SJCRH30 (cell line): ENCODE measurements around the gene CFAP61. TPM values are rescaled to one million over a fixed set of nuclear protein-coding genes. Genes with fewer than 3 reads are reported as not detected.
"Not testable (repeated sequence)": the region's sequence is repeated elsewhere in the genome, so short reads cannot be mapped to it uniquely, and the experiment has no call there.

Experiments
- DNase-seq, 2 experiments: peaks; one replicate each; pipeline ENCODE4 v3.0.0-alpha.2; 2015 to 2020
- H3K27ac ChIP-seq: fragments of 250-450 bp; sonication (Bioruptor Pico); 2 replicates; pipeline ENCODE4 v1.5.1; 2020; ENCODE audit warnings: mild to moderate bottlenecking, moderate library complexity
- H3K27me3 ChIP-seq: fragments of 250-450 bp; sonication (Bioruptor Pico); 2 replicates; pipeline ENCODE4 v1.5.1; 2020; ENCODE audit warnings: mild to moderate bottlenecking, moderate library complexity
- H3K36me3 ChIP-seq: fragments of 250-450 bp; sonication (Bioruptor Pico); 2 replicates; pipeline ENCODE4 v1.5.1; 2020; ENCODE audit warnings: mild to moderate bottlenecking, moderate library complexity
- H3K4me1 ChIP-seq: fragments of 250-450 bp; sonication (Bioruptor Pico); 2 replicates; pipeline ENCODE4 v1.5.1; 2020; ENCODE audit warnings: mild to moderate bottlenecking, moderate library complexity
- H3K4me3 ChIP-seq: fragments of 250-450 bp; sonication (Bioruptor Pico); 2 replicates; pipeline ENCODE4 v1.5.1; 2020; ENCODE audit warnings: mild to moderate bottlenecking, moderate library complexity
- H3K9me3 ChIP-seq: fragments of 250-450 bp; sonication (Bioruptor Pico); replicated peaks from 2 replicates; pipeline ENCODE4 v1.5.1; 2020; ENCODE audit warnings: mild to moderate bottlenecking, moderate library complexity
- total RNA-seq: library from RNA; depleted of rRNA; stranded (reverse); fragments of >200 nt; shearing (Covaris generic); gene quantifications from 2 replicates; pipeline ENCODE4 v1.2.3, GENCODE V29; 2014

CFAP61 gene
- total RNA-seq, 1 experiment from 2014 or later = 0.40 TPM

DNA sequence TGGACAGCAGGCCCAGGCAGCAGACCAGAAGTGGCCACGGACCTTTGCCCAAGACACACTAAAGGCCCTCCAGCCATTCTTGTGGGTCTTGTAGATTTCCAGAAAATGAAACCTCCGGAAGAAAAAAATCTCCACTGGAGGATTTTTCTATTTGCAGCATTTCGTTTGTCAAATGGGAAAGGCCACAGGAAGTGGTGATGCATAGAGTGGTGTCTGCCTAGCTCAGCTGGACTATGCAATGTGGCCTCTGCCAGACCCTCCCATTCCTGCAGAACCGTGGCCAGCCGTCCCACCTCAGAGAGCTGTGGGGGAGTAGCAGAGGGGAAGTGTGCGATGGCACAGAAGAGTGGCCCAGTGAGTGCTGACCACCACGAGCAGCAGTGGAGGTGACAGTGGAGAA is 291.6 kb downstream of the CFAP61 start:
- Histone ChIP-seq H3K4me3 (no peak overlapping the region), H3K36me3 (no peaks in the 10 kb centered on the region), H3K27ac (no peak overlapping the region), H3K27me3 (no peaks in the 10 kb centered on the region), H3K4me1 (no peaks in the 10 kb centered on the region), H3K9me3 (no peaks in the 10 kb centered on the region)
- DNase-seq = no peak

DNA sequence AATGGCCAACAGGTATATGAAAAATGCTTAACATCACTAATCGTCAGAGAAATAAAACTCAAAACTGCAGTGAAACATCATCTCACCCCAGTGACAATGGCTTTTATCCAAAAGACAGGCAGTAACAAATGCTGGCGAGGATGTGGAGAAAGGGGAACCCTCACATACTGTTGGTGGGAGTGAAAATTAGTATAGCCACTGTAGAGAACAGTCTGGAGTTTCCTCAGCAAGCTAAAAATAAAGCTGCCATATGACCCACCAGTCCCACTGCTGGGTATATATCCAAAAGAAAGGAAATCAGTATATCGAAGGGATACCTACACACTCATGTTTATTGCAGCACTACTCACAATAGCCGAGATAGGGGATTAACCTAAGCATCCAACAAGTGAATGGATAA is 292.1 kb downstream of the CFAP61 start:
- Histone ChIP-seq H3K9me3 (no peaks in the 10 kb centered on the region), H3K36me3 (no peaks in the 10 kb centered on the region), H3K27me3 (no peaks in the 10 kb centered on the region), H3K27ac (no peak overlapping the region), H3K4me3 (no peak overlapping the region), H3K4me1 (no peaks in the 10 kb centered on the region)
- DNase-seq = no peak

DNA sequence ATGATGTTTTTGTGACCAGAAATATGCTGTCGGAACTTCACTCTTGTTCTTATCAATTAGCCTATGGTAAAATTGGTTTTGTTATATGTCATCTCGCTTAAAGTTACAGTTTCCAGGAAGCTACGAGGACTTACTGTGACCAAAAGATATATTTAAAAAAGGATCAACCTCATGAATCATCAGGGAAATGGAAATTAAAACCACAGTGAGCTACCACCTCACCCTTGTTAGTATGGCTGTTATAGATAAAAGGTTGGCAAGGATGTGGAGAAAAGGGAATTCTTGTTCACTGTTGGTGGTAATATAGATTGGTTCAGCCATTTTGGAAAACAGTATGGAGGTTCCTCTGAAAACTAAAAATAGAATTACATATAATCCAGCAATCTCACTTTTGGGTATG is 301.2 kb downstream of the CFAP61 start:
- H3K36me3 ChIP-seq = no peaks in the 10 kb centered on the region
- no peak for DNase-seq
- no peaks in the 10 kb centered on the region for H3K27me3 ChIP-seq
- no peak overlapping the region for H3K4me3 ChIP-seq
- no peaks in the 10 kb centered on the region for H3K4me1 ChIP-seq
- no peaks in the 10 kb centered on the region for H3K9me3 ChIP-seq
- no peak overlapping the region for H3K27ac ChIP-seq

DNA sequence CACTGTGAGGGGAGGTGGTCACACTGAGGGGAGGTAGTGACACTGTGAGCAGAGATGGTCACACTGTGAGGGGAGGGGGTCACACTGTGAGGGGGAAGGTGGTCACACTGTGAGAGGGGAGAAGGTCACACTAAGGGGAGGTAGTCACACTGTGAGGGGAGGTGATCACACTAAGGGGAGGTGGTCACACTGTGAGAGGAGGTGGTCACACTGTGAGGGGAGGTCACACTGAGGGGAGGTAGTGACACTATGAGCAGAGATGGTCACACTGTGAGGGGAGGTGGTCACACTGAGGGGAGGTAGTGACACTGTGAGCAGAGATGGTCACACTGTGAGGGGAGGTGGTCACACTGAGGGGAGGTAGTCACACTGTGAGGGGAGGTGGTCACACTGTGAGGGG is 303.2 kb downstream of the CFAP61 start:
- not testable (repeated sequence) for H3K9me3 ChIP-seq, H3K4me1 ChIP-seq, H3K4me3 ChIP-seq, H3K27ac ChIP-seq, H3K36me3 ChIP-seq, DNase-seq, H3K27me3 ChIP-seq

DNA sequence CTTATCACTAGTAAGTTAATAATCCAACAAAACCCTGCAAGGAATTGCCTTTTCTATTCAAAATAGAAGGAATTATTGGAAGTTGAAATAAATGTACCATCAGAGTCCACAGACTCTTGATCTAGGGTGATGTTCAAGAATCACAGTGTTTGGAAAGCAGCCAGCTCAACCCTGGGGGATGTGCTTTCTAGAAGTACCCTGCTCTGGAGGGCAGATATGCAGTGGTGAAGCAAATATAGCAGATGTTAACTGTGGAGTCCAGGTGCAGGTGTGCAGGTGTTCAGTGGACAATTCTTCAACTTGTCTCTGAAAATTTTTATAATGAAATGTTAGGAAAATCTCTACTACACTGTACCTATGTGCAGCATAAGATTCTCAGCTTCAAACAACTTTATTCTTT is 306.5 kb downstream of the CFAP61 start:
- Histone ChIP-seq H3K27me3 (no peaks in the 10 kb centered on the region), H3K4me1 (no peaks in the 10 kb centered on the region), H3K9me3 (no peaks in the 10 kb centered on the region), H3K36me3 (no peaks in the 10 kb centered on the region), H3K4me3 (no peak overlapping the region), H3K27ac (no peak overlapping the region)
- no peak for DNase-seq

DNA sequence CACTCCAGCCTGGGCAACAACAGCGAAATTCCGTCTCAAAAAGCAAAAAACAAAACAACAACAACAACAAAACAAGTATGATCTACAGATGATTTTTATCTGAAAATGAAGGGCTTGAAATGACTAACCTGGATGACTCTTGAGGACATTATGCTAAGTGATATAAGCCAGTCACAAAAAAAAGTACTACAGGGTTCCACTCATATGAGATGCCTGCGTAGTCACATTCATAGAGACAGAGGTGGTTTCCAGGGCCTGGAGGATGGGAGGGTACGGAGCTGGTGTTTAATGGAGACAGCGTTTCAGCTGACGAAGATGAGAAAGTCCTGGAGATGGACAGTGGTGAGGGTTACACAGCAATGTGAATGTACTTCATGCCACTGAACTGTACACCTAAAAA is 307.3 kb downstream of the CFAP61 start:
- no peaks in the 10 kb centered on the region for H3K36me3 ChIP-seq
- no peaks in the 10 kb centered on the region for H3K27me3 ChIP-seq
- no peaks in the 10 kb centered on the region for H3K9me3 ChIP-seq
- H3K27ac ChIP-seq = no peak overlapping the region
- no peak overlapping the region for H3K4me3 ChIP-seq
- no peaks in the 10 kb centered on the region for H3K4me1 ChIP-seq
- DNase-seq = no peak

DNA sequence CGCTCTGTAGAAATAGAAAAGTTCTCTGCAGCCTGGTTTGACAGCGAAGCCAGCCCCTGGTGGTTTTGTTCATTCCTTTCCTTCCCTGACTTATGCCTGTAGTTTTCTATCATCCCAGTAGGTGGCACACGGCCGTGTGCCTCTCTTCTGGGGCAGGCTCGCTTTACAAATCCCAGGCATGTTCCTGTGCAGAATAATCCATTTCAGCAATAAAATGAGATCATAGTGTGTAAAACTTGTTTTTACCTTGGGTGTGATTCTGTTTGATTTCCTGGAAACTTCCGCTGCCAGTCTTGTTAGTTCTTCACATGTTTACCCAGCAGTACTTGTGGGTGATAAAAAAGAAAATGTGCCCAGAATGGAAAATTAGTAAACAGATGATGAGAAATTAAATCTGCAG is 308.1 kb downstream of the CFAP61 start:
- Histone ChIP-seq H3K36me3 (no peaks in the 10 kb centered on the region), H3K27ac (no peak overlapping the region), H3K4me1 (no peaks in the 10 kb centered on the region), H3K4me3 (no peak overlapping the region), H3K27me3 (no peaks in the 10 kb centered on the region), H3K9me3 (no peaks in the 10 kb centered on the region)
- DNase-seq = peak; percentile 55 to 84

DNA sequence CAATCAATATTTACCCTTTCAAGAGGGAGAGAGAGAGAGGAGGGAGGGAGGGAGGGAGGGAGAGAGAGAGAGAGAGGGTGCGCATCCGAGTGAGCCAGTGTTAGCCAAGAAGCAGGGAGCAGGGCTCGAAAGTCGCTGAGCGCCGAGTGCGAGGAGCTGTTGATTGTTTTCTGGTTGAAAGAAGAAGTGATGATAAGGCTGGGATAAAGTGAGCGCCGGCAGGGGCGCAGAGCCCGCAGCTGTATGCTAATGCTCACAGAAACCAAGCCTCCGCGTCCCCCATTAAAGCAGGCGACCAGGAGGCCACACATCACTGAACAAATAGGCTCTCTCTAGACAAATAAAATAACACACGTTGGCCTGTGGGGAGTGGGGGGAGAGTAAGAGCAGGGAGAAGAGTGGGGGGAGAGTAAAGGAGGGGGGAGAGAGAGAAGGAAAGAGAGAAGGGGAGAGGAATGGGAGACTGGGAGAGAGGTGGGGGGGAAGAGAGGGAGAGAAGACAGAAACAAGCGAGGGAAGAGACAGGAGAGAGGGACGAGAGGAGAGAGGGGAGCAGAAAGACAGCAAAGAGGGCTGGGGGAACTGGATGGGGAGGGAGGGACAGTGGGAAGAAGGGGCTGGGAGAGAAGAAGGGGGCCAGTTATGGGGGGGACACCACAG is 310.6 kb downstream of the CFAP61 start:
- H3K27me3 ChIP-seq = no peaks in the 10 kb centered on the region
- no peak overlapping the region for H3K4me3 ChIP-seq
- DNase-seq = no peak
- H3K9me3 ChIP-seq = no peaks in the 10 kb centered on the region
- no peak overlapping the region for H3K27ac ChIP-seq
- no peaks in the 10 kb centered on the region for H3K36me3 ChIP-seq
- H3K4me1 ChIP-seq = no peaks in the 10 kb centered on the region

DNA sequence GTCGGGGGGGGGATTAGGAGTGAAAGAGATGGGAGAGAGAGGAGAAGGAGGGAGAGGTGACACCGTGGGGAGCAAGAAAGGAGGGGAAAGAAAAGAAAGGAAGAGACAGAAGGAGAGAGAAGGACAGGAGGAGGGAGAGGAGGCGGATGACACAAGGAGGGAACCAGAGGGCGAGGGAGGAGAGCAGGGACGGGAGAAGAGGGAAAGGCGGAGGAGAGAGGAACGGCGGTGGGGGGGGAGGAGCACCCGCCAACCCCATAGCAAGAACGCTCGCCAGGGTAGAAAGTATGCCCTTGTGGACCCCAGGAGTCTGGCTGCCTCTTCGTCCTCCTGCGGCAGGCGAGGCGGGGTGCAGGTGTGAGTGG is 311.1 kb downstream of the CFAP61 start:
- no peak for DNase-seq
- Histone ChIP-seq H3K9me3 (no peaks in the 10 kb centered on the region), H3K4me3 (no peak overlapping the region), H3K27me3 (no peaks in the 10 kb centered on the region), H3K27ac (no peak overlapping the region), H3K36me3 (no peaks in the 10 kb centered on the region), H3K4me1 (no peaks in the 10 kb centered on the region)

DNA sequence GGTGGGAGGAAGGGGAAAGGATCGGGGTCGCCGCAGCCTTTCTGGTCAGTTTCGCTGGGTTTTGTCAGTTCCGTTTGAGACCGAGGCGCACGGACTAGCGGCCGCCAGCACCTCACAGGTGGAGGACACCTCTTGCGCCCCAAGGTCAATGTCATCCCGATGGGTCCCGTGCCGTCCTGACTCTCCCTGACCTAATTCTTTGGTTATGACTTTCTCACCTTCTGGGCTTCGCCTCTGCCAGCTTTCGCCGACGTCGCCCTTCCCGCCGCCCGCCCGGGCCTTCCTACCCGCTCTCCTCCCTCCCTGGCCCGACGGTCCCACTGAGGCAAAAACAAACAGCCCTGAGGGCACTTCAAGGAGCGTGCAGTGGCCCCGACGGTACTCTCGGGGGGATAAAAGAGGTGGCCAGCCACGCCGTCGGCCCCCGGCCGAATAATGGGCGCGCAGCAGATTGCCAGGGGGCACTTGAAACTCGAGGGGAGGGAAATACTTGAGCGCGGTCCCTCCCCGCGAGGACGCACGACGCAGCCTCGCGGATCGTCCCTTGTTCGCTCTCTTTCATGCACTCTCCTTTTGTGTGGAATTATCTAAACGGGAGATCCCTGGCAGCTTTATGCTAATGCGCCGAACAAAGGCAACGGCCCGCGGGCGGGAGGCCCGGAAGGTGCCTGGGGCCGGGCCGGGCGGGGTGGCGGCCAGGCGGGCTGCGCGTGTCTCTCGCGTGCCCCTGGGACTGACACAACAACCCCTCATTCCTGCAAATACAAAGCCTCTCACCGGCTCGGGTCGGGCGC is 311.7 kb downstream of the CFAP61 start:
- Histone ChIP-seq H3K9me3 (no peaks in the 10 kb centered on the region), H3K27ac (no peak overlapping the region), H3K27me3 (no peaks in the 10 kb centered on the region), H3K36me3 (no peaks in the 10 kb centered on the region), H3K4me1 (no peaks in the 10 kb centered on the region), H3K4me3 (no peak overlapping the region)
- DNase-seq = no peak

DNA sequence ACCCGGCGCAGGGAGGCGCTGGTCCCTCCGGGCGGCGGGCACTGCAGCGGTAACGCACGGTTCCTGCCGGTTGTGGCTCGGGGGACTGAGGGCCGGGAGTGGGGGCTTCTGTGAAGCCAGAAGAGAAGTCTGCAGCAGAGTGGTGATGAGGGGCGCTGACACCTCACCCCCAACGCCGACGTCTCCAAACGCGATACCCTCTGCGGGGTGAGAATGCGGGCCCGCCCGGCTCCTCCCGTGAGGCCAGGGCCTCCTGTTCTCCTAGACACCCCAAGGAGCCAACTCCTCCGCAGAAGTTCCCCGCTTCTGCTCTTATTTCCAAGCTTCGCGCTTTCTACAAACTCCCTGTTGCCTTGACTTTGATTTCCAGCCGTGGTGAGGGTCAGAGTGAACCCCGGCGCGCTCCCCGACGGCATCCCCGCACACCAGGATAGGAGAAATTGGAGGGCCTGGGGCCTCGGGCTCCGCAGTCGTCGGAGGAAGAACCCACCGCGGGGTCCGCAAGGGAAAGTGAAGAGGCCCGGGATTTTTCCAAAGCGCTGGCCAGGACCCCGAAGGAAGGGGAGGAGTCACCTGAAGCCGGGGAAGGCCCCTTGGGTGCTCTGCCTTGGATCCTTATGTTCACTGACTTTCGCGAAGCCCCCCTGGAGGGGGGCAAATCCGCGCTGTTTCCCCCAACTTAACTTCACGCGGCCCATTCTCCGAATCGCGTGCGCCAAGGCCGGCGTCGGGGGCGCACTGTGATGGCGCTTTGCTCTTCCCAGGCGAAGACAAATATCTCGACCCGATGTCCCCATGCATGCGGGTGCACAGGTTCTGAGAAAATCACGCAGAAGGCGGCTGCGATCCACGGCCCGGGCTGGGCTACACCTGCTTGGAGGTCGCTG is 312.5 kb downstream of the CFAP61 start:
- Histone ChIP-seq H3K36me3 (no peaks in the 10 kb centered on the region), H3K27ac (no peak overlapping the region), H3K4me3 (no peak overlapping the region), H3K9me3 (no peaks in the 10 kb centered on the region), H3K27me3 (no peaks in the 10 kb centered on the region), H3K4me1 (no peaks in the 10 kb centered on the region)
- DNase-seq = no peak

DNA sequence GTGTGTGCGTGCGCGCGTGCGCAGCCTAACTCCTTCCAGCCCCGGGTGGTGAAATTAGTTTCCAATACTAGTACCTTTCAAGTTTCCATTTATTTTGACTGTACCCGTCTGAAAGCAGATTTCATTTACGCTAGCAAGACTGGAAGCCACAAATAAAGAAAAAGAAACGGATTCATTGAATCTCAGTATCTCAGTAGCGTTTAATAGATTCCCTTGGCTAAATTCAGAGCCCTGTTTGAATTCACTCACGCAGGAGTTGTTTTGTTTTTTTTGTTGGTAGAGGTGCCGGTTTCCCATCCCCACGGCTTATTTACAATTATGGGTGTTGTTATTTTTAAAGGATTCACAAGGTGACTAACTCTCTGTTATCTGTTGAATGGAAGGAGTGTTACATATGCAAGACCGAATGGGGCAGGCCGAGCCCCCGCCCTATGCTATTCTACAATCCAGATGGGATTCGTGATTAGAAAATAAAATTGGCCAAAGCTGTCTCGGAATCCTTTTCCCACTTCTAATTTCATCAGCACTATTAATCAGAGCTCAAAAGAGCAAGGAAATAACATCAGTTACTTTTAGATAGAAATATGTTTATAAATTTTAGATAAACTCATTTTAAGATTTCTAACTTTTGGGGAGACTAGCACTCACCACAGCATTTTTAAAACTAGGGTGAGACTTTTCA is 313.3 kb downstream of the CFAP61 start:
- no peaks in the 10 kb centered on the region for H3K27me3 ChIP-seq
- DNase-seq = no peak
- H3K36me3 ChIP-seq = no peaks in the 10 kb centered on the region
- H3K27ac ChIP-seq = no peak overlapping the region
- H3K4me3 ChIP-seq = no peak overlapping the region
- H3K4me1 ChIP-seq = no peaks in the 10 kb centered on the region
- no peaks in the 10 kb centered on the region for H3K9me3 ChIP-seq

DNA sequence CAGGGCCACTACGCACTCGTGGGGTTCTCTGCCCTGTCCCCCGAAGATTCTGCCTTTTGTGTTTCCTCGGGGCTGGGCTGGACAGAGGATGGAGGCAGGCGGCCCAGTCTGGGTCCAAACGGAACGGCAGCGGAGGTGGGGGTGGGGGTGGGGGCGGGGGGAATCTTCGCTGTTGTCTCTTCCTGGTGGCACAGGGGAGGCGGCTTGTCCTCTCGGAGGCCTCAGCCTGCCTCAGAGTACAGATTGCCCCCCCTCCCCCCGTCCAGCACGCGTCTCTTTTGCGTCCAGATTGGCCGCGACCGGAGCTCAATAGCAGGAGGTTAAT is 314.2 kb downstream of the CFAP61 start:
- DNase-seq = no peak
- Histone ChIP-seq H3K27me3 (no peaks in the 10 kb centered on the region), H3K9me3 (no peaks in the 10 kb centered on the region)

DNA sequence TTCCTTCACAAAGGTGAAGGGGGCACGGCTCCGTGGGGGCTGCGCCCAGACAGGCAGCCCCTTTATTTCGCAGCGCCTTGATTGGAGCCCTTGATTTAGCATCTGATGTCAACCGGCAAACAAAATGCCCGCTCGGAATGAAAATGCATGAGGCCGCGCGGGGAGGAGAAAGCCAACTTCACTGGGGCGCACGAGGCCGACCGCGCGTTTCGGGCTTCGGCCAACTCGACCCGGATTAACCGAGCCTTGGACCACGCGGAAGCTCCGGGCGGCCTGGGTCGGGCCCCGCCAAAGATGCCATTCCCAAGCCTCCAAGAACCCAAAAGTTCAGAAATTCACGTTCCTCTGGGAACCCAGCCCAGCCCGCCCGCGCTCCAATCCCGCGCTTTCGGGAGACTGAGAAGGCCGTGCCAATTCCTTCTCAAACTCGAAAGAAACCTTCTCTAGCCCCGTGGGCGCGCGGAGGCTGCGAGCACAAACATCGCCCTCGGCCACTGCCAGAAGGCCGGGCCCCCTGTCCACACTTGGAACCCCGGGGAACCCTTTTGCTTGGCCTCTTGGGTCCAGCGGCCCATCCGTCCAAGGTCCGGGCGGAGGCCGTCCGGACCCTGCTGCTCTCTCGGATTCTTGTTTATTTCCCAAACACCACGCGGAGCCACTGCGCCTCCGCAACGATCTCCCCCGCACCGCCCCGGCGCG is 314.7 kb downstream of the CFAP61 start:
- peaks cover 8% of the 10 kb centered on the region; the same call in 1 of the 2 replicates for H3K4me1 ChIP-seq
- H3K36me3 ChIP-seq = no peaks in the 10 kb centered on the region
- H3K9me3 ChIP-seq = no peaks in the 10 kb centered on the region
- 0 out of 2 replicates have a peak overlapping the region, but pooled peaks have one; percentile 31 for H3K27ac ChIP-seq
- DNase-seq = no peak
- peak overlapping the region; percentile 73 for H3K4me3 ChIP-seq
- no peaks in the 10 kb centered on the region for H3K27me3 ChIP-seq

More for the DNA sequence above, 314.2 kb downstream of the CFAP61 start:
- no peak overlapping the region for H3K27ac ChIP-seq
- H3K4me3 ChIP-seq = no peak overlapping the region
- H3K36me3 ChIP-seq = no peaks in the 10 kb centered on the region
- H3K4me1 ChIP-seq = 0 out of 2 replicates have a peak, but pooled peaks cover 4% of the 10 kb centered on the region
